Mucosa of stomach (tissue), 1 donor: ENCODE data around the gene CTNND2.

Experiments
- H3K27me3 ChIP-seq: one replicate; pipeline ENCODE4 v1.7.0; 2013; ENCODE audit warnings: mild to moderate bottlenecking, low read length; ENCODE audit not compliant: control insufficient read depth, insufficient read depth
- H3K36me3 ChIP-seq: one replicate; pipeline ENCODE4 v1.7.0; 2013; ENCODE audit warnings: low read length; ENCODE audit not compliant: control insufficient read depth, insufficient read depth
- H3K4me1 ChIP-seq: one replicate; pipeline ENCODE4 v1.7.0; 2013; ENCODE audit warnings: mild to moderate bottlenecking, low read length; ENCODE audit not compliant: control insufficient read depth, insufficient read depth
- H3K4me3 ChIP-seq: one replicate; pipeline ENCODE4 v1.7.0; 2013; ENCODE audit warnings: low read length
- H3K9ac ChIP-seq: one replicate; pipeline ENCODE4 v1.7.0; 2013; ENCODE audit warnings: mild to moderate bottlenecking, low read length, moderate library complexity
- H3K9me3 ChIP-seq: one replicate; pipeline ENCODE4 v1.7.0; 2013; ENCODE audit warnings: mild to moderate bottlenecking, low read length, moderate library complexity; ENCODE audit not compliant: control insufficient read depth
- donor health status: Pancreatic carcinoma.

Gene CTNND2

GRCh38 chr5:11903121-11903613, 1.1 kb downstream of the CTNND2 start:
- no peaks in the 10 kb centered on the region for H3K36me3 ChIP-seq
- H3K9ac ChIP-seq, result no peak overlapping the region
- no peaks in the 10 kb centered on the region for H3K4me1 ChIP-seq
- H3K27me3 ChIP-seq, result peaks cover 11% of the 10 kb centered on the region
- no peaks in the 10 kb centered on the region for H3K9me3 ChIP-seq
- no peak overlapping the region for H3K4me3 ChIP-seq

- no peaks in the 10 kb centered on the region for H3K4me1 ChIP-seq
- no peaks in the 10 kb centered on the region for H3K9me3 ChIP-seq
- H3K4me3 ChIP-seq, result no peak overlapping the region
- H3K36me3 ChIP-seq, result no peaks in the 10 kb centered on the region
- peaks cover 11% of the 10 kb centered on the region for H3K27me3 ChIP-seq
- H3K9ac ChIP-seq, result no peak overlapping the region
These were observed 2.0 kb downstream of the CTNND2 start for GRCh38 chr5:11902201-11902619.

GRCh38 chr5:11898787-11899186, 5.5 kb downstream of the CTNND2 start:
- Histone ChIP-seq H3K9ac (no peak overlapping the region), H3K4me3 (no peak overlapping the region), H3K9me3 (no peaks in the 10 kb centered on the region), H3K27me3 (peaks cover 11% of the 10 kb centered on the region), H3K36me3 (no peaks in the 10 kb centered on the region), H3K4me1 (no peaks in the 10 kb centered on the region)

- Histone ChIP-seq H3K9me3 (no peaks in the 10 kb centered on the region), H3K9ac (no peak overlapping the region), H3K27me3 (peaks cover 4% of the 10 kb centered on the region), H3K4me1 (no peaks in the 10 kb centered on the region), H3K36me3 (no peaks in the 10 kb centered on the region), H3K4me3 (no peak overlapping the region)
These were observed 6.5 kb downstream of the CTNND2 start for GRCh38 chr5:11897781-11898180.

- Histone ChIP-seq H3K36me3 (no peaks in the 10 kb centered on the region), H3K27me3 (no peaks in the 10 kb centered on the region), H3K9ac (no peak overlapping the region), H3K9me3 (no peaks in the 10 kb centered on the region), H3K4me3 (no peak overlapping the region), H3K4me1 (no peaks in the 10 kb centered on the region)
These were observed 9.3 kb downstream of the CTNND2 start for GRCh38 chr5:11894992-11895391.

- H3K9ac ChIP-seq, result no peak overlapping the region
- no peaks in the 10 kb centered on the region for H3K9me3 ChIP-seq
- H3K27me3 ChIP-seq, result no peaks in the 10 kb centered on the region
- H3K4me1 ChIP-seq, result no peaks in the 10 kb centered on the region
- H3K36me3 ChIP-seq, result no peaks in the 10 kb centered on the region
- no peak overlapping the region for H3K4me3 ChIP-seq
These were observed 11.4 kb downstream of the CTNND2 start for GRCh38 chr5:11892832-11893231.

- Histone ChIP-seq H3K9me3 (no peaks in the 10 kb centered on the region), H3K36me3 (no peaks in the 10 kb centered on the region), H3K4me3 (no peak overlapping the region), H3K9ac (no peak overlapping the region), H3K4me1 (no peaks in the 10 kb centered on the region), H3K27me3 (no peaks in the 10 kb centered on the region)
These were observed 13.5 kb downstream of the CTNND2 start for GRCh38 chr5:11890777-11891176.

GRCh38 chr5:11888221-11888620, 16.0 kb downstream of the CTNND2 start:
- Histone ChIP-seq H3K4me1 (no peaks in the 10 kb centered on the region), H3K36me3 (no peaks in the 10 kb centered on the region), H3K27me3 (no peaks in the 10 kb centered on the region), H3K9me3 (no peaks in the 10 kb centered on the region), H3K4me3 (no peak overlapping the region), H3K9ac (no peak overlapping the region)

GRCh38 chr5:11878814-11879213, 25.4 kb downstream of the CTNND2 start:
- Histone ChIP-seq H3K9me3 (no peaks in the 10 kb centered on the region), H3K9ac (no peak overlapping the region), H3K27me3 (no peaks in the 10 kb centered on the region), H3K4me1 (no peaks in the 10 kb centered on the region), H3K4me3 (no peak overlapping the region), H3K36me3 (no peaks in the 10 kb centered on the region)

GRCh38 chr5:11873587-11873986, 30.7 kb downstream of the CTNND2 start:
- Histone ChIP-seq H3K9ac (no peak overlapping the region), H3K9me3 (no peaks in the 10 kb centered on the region), H3K36me3 (no peaks in the 10 kb centered on the region)

GRCh38 chr5:11869203-11869602, 35.0 kb downstream of the CTNND2 start:
- Histone ChIP-seq H3K27me3 (no peaks in the 10 kb centered on the region), H3K4me1 (no peaks in the 10 kb centered on the region), H3K9me3 (no peaks in the 10 kb centered on the region), H3K9ac (no peak overlapping the region), H3K36me3 (no peaks in the 10 kb centered on the region), H3K4me3 (no peak overlapping the region)

More at GRCh38 chr5:11873587-11873986, 30.7 kb downstream of the CTNND2 start:
- Histone ChIP-seq H3K4me3 (no peak overlapping the region), H3K27me3 (no peaks in the 10 kb centered on the region), H3K4me1 (no peaks in the 10 kb centered on the region)

GRCh38 chr5:11863911-11864310, 40.3 kb downstream of the CTNND2 start:
- Histone ChIP-seq H3K4me1 (no peaks in the 10 kb centered on the region), H3K36me3 (no peaks in the 10 kb centered on the region), H3K9me3 (no peaks in the 10 kb centered on the region), H3K27me3 (no peaks in the 10 kb centered on the region), H3K9ac (no peak overlapping the region), H3K4me3 (no peak overlapping the region)

GRCh38 chr5:11857391-11857790, 46.9 kb downstream of the CTNND2 start:
- Histone ChIP-seq H3K9me3 (no peaks in the 10 kb centered on the region), H3K36me3 (no peaks in the 10 kb centered on the region), H3K27me3 (no peaks in the 10 kb centered on the region), H3K9ac (no peak overlapping the region), H3K4me3 (no peak overlapping the region), H3K4me1 (no peaks in the 10 kb centered on the region)
